Colonic mucosa (tissue), 4 donors: Measurements from ENCODE around the gene ETV6. TPM values are rescaled to one million over a fixed set of nuclear protein-coding genes. Genes with fewer than 3 reads are reported as not detected.

Experiments
- DNase-seq: peaks from one replicate; pipeline ENCODE4 v3.0.0-alpha.2; 2020
- H3K27ac ChIP-seq: fragments of 200-600 bp; one replicate; pipeline ENCODE4 v1.8.0; 2021
- H3K27me3 ChIP-seq: fragments of 200-600 bp; one replicate; pipeline ENCODE4 v1.8.0; 2021
- H3K36me3 ChIP-seq: fragments of 200-600 bp; one replicate; pipeline ENCODE4 v1.8.0; 2021
- H3K4me1 ChIP-seq: fragments of 200-600 bp; one replicate; pipeline ENCODE4 v1.8.0; 2021; ENCODE audit warnings: mild to moderate bottlenecking
- H3K4me3 ChIP-seq: fragments of 200-600 bp; one replicate; pipeline ENCODE4 v1.8.0; 2021
- H3K9ac ChIP-seq, 2 donors: one replicate each; pipeline ENCODE4 v1.7.0; 2013; ENCODE audit warnings: control low read depth in 2 of 2, low read depth in 2 of 2, low read length in 2 of 2
- H3K9me3 ChIP-seq: fragments of 200-600 bp; one replicate; pipeline ENCODE4 v1.8.0; 2021
- CTCF ChIP-seq: fragments of 200-600 bp; IDR thresholded peaks from one replicate; pipeline ENCODE4 v1.8.0; 2022; ENCODE audit warnings: antibody characterized with exemption, mild to moderate bottlenecking
- intact Hi-C: fragments of 100-400 bp; cut with DNase I; formaldehyde crosslinking; loops from one replicate; pipeline ENCODE4 v1.14.1; 2022
- total RNA-seq, 2 donors: library from RNA; stranded (reverse); fragmentation: NEBNext Ultra II Directional in 1 of 2; extraction: Animal tissue kit (Norgen Biotek cat#: 25700) in 1 of 2; gene quantifications; one replicate each; pipeline ENCODE4 v1.2.1, GENCODE V29; 2021
- donor health status: healthy.
- donor health status: DM: no; HTN: no; CAD: no.
- donor health status: DM: no; HTN: no; CAD: no.

Gene ETV6
- total RNA-seq, 2 donors from 2014 or later = 49.2 to 73.1 TPM

GRCh38 chr12:11916113-11916512 lies 266.6 kb downstream of the ETV6 start:
- Histone ChIP-seq H3K4me3 (no peak overlapping the region), H3K9ac (no peak overlapping the region), H3K27ac (no peak overlapping the region), H3K36me3 (no peaks in the 10 kb centered on the region), H3K27me3 (no peaks in the 10 kb centered on the region), H3K4me1 (no peaks in the 10 kb centered on the region), H3K9me3 (no peaks in the 10 kb centered on the region)
- no peak for TF ChIP-seq CTCF
- intact Hi-C loops = no loop called here
- no peak for DNase-seq

DNA sequence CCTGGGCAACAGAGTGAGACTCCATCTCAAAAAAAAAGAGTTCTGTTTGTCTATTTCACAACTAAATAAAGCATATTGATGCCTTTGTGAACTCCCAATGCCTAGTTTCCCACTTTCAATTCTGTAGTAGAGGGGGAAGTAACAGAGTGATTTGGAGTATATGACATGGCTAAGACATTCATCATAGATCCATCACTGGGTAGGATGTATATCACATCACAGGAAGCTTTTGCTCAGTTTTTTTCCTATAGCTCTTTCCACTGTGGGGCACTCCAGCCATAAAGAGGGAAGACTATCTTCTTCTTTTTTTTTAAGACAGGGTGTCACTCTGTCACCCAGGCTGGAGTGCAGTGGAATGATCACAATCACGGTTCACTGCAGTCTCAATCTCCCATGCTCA lies 267.3 kb downstream of the ETV6 start:
- Histone ChIP-seq H3K9me3 (no peaks in the 10 kb centered on the region), H3K4me3 (no peak overlapping the region), H3K27ac (no peak overlapping the region), H3K36me3 (no peaks in the 10 kb centered on the region), H3K27me3 (no peaks in the 10 kb centered on the region), H3K4me1 (no peaks in the 10 kb centered on the region), H3K9ac (no peak overlapping the region)
- intact Hi-C loops = no loop called here
- no peak for DNase-seq
- no peak for TF ChIP-seq CTCF

DNA sequence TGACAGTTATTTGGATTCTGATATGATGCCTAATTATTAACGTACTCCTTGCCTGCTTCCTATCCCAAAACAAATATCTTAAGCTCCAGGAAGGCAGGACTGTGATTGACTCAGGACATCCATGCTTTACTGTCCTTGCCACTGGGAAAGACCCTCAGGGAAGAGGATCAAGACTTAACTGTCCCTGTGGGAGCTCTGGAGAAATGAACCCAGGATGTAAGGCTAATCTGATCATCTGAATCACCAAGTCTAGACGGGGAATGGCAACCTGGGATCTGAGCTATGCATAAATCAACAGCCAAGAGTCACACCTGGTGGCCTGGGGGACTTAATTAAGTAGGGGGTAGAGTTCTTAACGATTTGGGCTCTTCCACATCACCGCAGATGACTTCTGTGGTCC lies 268.0 kb downstream of the ETV6 start:
- intact Hi-C loops = no loop called here

GRCh38 chr12:11920231-11920630 lies 270.8 kb downstream of the ETV6 start:
- H3K9ac ChIP-seq = no peak overlapping the region
- H3K27me3 ChIP-seq = no peaks in the 10 kb centered on the region
- DNase-seq = no peak
- no peaks in the 10 kb centered on the region for H3K9me3 ChIP-seq
- no peak overlapping the region for H3K4me3 ChIP-seq
- intact Hi-C loops = no loop called here
- H3K27ac ChIP-seq = no peak overlapping the region
- no peak for TF ChIP-seq CTCF
- no peaks in the 10 kb centered on the region for H3K4me1 ChIP-seq
- H3K36me3 ChIP-seq = no peaks in the 10 kb centered on the region

More for the DNA sequence above, 268.0 kb downstream of the ETV6 start:
- Histone ChIP-seq H3K9me3 (no peaks in the 10 kb centered on the region), H3K4me1 (no peaks in the 10 kb centered on the region), H3K36me3 (no peaks in the 10 kb centered on the region), H3K9ac (no peak overlapping the region), H3K27me3 (no peaks in the 10 kb centered on the region), H3K4me3 (no peak overlapping the region), H3K27ac (no peak overlapping the region)
- TF ChIP-seq CTCF = no peak
- no peak for DNase-seq

GRCh38 chr12:11922361-11922760 lies 272.9 kb downstream of the ETV6 start:
- intact Hi-C loops = no loop called here
- Histone ChIP-seq H3K4me3 (no peak overlapping the region), H3K9ac (peak overlapping the region in 1 of 2 donors; percentile 1), H3K4me1 (peaks cover 4% of the 10 kb centered on the region), H3K27ac (peak overlapping the region; percentile 52), H3K9me3 (no peaks in the 10 kb centered on the region), H3K36me3 (no peaks in the 10 kb centered on the region), H3K27me3 (no peaks in the 10 kb centered on the region)
- no peak for DNase-seq
- TF ChIP-seq CTCF = no peak

DNA sequence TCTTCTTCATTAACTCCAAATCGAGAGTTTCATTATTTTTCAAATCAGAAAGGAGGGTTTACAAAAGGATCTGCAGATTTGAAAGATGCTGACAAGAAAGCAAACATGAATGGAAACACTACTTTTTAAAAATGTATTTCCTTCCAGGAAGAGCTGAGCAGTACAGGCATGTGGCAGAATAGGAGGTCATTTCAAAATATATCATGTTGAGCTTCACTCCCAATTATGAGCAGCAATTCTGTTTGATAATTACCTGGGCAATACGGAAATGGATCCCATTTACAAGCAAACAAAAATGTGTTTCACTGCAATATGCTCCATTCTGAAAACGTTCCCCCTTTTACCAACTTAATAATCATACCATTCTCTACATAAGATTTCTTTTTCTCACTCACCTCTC lies 273.6 kb downstream of the ETV6 start:
- Histone ChIP-seq H3K27me3 (no peaks in the 10 kb centered on the region), H3K9me3 (no peaks in the 10 kb centered on the region), H3K27ac (peak overlapping the region; percentile 52), H3K4me1 (peaks cover 4% of the 10 kb centered on the region), H3K36me3 (no peaks in the 10 kb centered on the region), H3K4me3 (no peak overlapping the region), H3K9ac (peak overlapping the region in 1 of 2 donors; percentile 1)
- intact Hi-C loops = no loop called here
- no peak for TF ChIP-seq CTCF
- DNase-seq = no peak
